AG10803 (cell line): ENCODE measurements around the gene TWF2.
A peak's percentile ranks its signal among the peaks of the same experiment; 100 is the strongest.

Source experiments
- DNase-seq: peaks from one replicate; pipeline ENCODE4 v3.0.0; 2010; ENCODE audit warnings: low read depth
- H3K4me3 ChIP-seq: 2 replicates; pipeline ENCODE4 v1.5.1; 2011; ENCODE audit warnings: mild to moderate bottlenecking, low read length, control low read depth
- CTCF ChIP-seq: conservative IDR thresholded peaks from 2 replicates; pipeline ENCODE4 v1.5.1; 2011; ENCODE audit warnings: mild to moderate bottlenecking, low read length, control low read depth, inconsistent platforms

TWF2 gene

GRCh38 chr3:52216585-52217408 lies 22.2 kb downstream of the TWF2 start:
- TF ChIP-seq CTCF = no peak
- H3K4me3 ChIP-seq = no peak overlapping the region
- peak; percentile 52 for DNase-seq

- H3K4me3 ChIP-seq = no peak overlapping the region
- DNase-seq = no peak
- TF ChIP-seq CTCF = no peak
Observed at GRCh38 chr3:52215351-52215750, 23.6 kb downstream of the TWF2 start.

GRCh38 chr3:52213901-52214300 lies 25.1 kb downstream of the TWF2 start:
- H3K4me3 ChIP-seq = no peak overlapping the region
- DNase-seq = peak; percentile 71
- TF ChIP-seq CTCF = no peak

- no peak for TF ChIP-seq CTCF
- no peak for DNase-seq
- no peak overlapping the region for H3K4me3 ChIP-seq
Observed at GRCh38 chr3:52213005-52213404, 26.0 kb downstream of the TWF2 start.

- no peak for DNase-seq
- H3K4me3 ChIP-seq = no peak overlapping the region
- no peak for TF ChIP-seq CTCF
Observed at GRCh38 chr3:52211268-52211891, 27.6 kb downstream of the TWF2 start.

GRCh38 chr3:52210550-52211046 lies 28.4 kb downstream of the TWF2 start:
- no peak for TF ChIP-seq CTCF
- peak; percentile 43 for DNase-seq
- no peak overlapping the region for H3K4me3 ChIP-seq

GRCh38 chr3:52210037-52210436 lies 28.9 kb downstream of the TWF2 start:
- no peak for TF ChIP-seq CTCF
- DNase-seq = no peak
- no peak overlapping the region for H3K4me3 ChIP-seq
